Endothelial cell of umbilical vein (primary cell): ENCODE results near the gene PRUNE2. TPM values are rescaled to one million over a fixed set of nuclear protein-coding genes. Genes with fewer than 3 reads are reported as not detected.

Experiments used
- BruUV-seq: library from RNA; stranded (reverse); fragments of 400-500 nt; replicated peaks from 2 replicates; lab custom pipeline; 2021; lab: Mats Ljungman, UMichigan
- CTCF ChIA-PET: fragments of 300-600, 350-600 bp; sonication (Branson Sonifier 250); formaldehyde crosslinking; loops from one replicate; lab custom pipeline; 2021; ENCODE audit warnings: antibody characterized with exemption, inconsistent platforms; lab: Charles Lee
- POLR2A ChIA-PET: fragments of 300-600, 350-600 bp; sonication (Branson Sonifier 250); formaldehyde crosslinking; loops from one replicate; lab custom pipeline; 2021; ENCODE audit warnings: antibody characterized with exemption, inconsistent platforms; lab: Charles Lee
- DNase-seq: peaks from one replicate; pipeline ENCODE4 v3.0.0-alpha.2; 2011; ENCODE audit warnings: low read depth, low spot score
- FAIRE-seq: peaks from 2 replicates; lab custom pipeline; 2011; peaks lifted over from hg19 to GRCh38; lab: Jason Lieb, UNC
- H2AFZ ChIP-seq: 2 replicates; pipeline ENCODE4 v1.6.0; 2012; ENCODE audit warnings: low read depth, low read length, control low read depth, inconsistent platforms
- H3K27ac ChIP-seq: 2 replicates; pipeline ENCODE4 v1.5.1; 2011; ENCODE audit warnings: low read depth, mild to moderate bottlenecking, control low read depth, low read length, moderate library complexity; ENCODE audit not compliant: insufficient read depth
- H3K27me3 ChIP-seq, 2 experiments: 2 replicates each; pipeline versions ENCODE4 v1.6.0 to v1.6.1; 2011; ENCODE audit warnings: low read length in 2 of 2, mixed read lengths in 1 of 2; ENCODE audit not compliant: control insufficient read depth in 2 of 2, insufficient read depth in 2 of 2
- H3K36me3 ChIP-seq, 2 experiments: 2 replicates in 1 of 2; 3 replicates in 1 of 2; pipeline ENCODE4 v1.5.1; 2011; ENCODE audit warnings: low read length in 2 of 2, mild to moderate bottlenecking in 1 of 2, moderate library complexity in 1 of 2; ENCODE audit not compliant: control insufficient read depth in 2 of 2, insufficient read depth in 2 of 2; ENCODE audit errors: extremely low read depth in 1 of 2
- H3K4me1 ChIP-seq: 3 replicates; pipeline ENCODE4 v1.5.1; 2011; ENCODE audit warnings: mild to moderate bottlenecking, low read length; ENCODE audit not compliant: control insufficient read depth, insufficient read depth; ENCODE audit errors: extremely low read depth
- H3K4me2 ChIP-seq: 2 replicates; pipeline ENCODE4 v1.6.1; 2011; ENCODE audit warnings: low read length, control low read depth, mixed read lengths; ENCODE audit not compliant: insufficient read depth
- H3K4me3 ChIP-seq, 3 experiments: fragments of 200-600 bp in 1 of 3; sonication (generic), shearing (Covaris generic) in 1 of 3; replicated peaks in 1 of 3; 2 replicates each; pipeline ENCODE4 v1.5.1; 2011 to 2016; ENCODE audit warnings: control low read depth in 3 of 3, low read length in 3 of 3, mild to moderate bottlenecking in 2 of 3, inconsistent platforms in 1 of 3, low read depth in 1 of 3, moderate library complexity in 1 of 3; ENCODE audit not compliant: insufficient read depth in 1 of 3
- H3K79me2 ChIP-seq: 2 replicates; pipeline ENCODE4 v1.6.0; 2012; ENCODE audit warnings: low read length, inconsistent platforms; ENCODE audit not compliant: control insufficient read depth, insufficient read depth
- H3K9ac ChIP-seq: replicated peaks from 2 replicates; pipeline ENCODE3; 2011; ENCODE audit warnings: low read length, control low read depth; ENCODE audit not compliant: insufficient read depth; ENCODE audit errors: extremely low read depth
- H3K9me1 ChIP-seq: replicated peaks from 3 replicates; pipeline ENCODE4 v1.6.0; 2011; ENCODE audit warnings: mild to moderate bottlenecking, low read length; ENCODE audit not compliant: control insufficient read depth, insufficient read depth; ENCODE audit errors: extremely low read depth
- H3K9me3 ChIP-seq: replicated peaks from 2 replicates; pipeline ENCODE4 v1.5.1; 2012; ENCODE audit warnings: low read length, inconsistent platforms; ENCODE audit not compliant: control insufficient read depth, insufficient read depth
- H4K20me1 ChIP-seq: replicated peaks from 2 replicates; pipeline ENCODE3; 2011; ENCODE audit warnings: mild to moderate bottlenecking, low read length; ENCODE audit not compliant: control insufficient read depth, insufficient read depth; ENCODE audit errors: extremely low read depth
- CTCF ChIP-seq, 2 donors: IDR thresholded peaks; 1 replicate in 1 of 2; 2 replicates in 1 of 2; pipeline ENCODE4 v1.5.1; 2011; ENCODE audit warnings: low read length in 2 of 2, mild to moderate bottlenecking in 2 of 2, moderate library complexity in 2 of 2, control low read depth in 1 of 2, inconsistent platforms in 1 of 2, low read depth in 1 of 2; ENCODE audit not compliant: insufficient read depth in 1 of 2; ENCODE audit errors: extremely low read depth in 1 of 2
- EZH2 ChIP-seq: IDR thresholded peaks from 2 replicates; pipeline ENCODE4 v1.6.1; 2012; ENCODE audit warnings: borderline replicate concordance, low read depth, mild to moderate bottlenecking, moderate library complexity, low read length, inconsistent platforms; ENCODE audit not compliant: severe bottlenecking
- FOS ChIP-seq: IDR thresholded peaks from 2 replicates; pipeline ENCODE4 v1.6.1; 2011; ENCODE audit warnings: mild to moderate bottlenecking, low read length, moderate library complexity, borderline replicate concordance; ENCODE audit not compliant: insufficient read depth
- GATA2 ChIP-seq: IDR thresholded peaks from 2 replicates; pipeline ENCODE4 v1.7.0; 2011; ENCODE audit warnings: low read depth, mild to moderate bottlenecking, moderate library complexity, mixed read lengths, low read length; ENCODE audit not compliant: insufficient read length, insufficient read depth
- JUN ChIP-seq: IDR thresholded peaks from 2 replicates; pipeline ENCODE4 v1.6.1; 2011; ENCODE audit warnings: borderline replicate concordance, low read depth; ENCODE audit not compliant: insufficient read length, insufficient read depth
- MAX ChIP-seq: IDR thresholded peaks from 2 replicates; pipeline ENCODE4 v1.6.1; 2011; ENCODE audit not compliant: insufficient read depth, insufficient read length
- MYC ChIP-seq: IDR thresholded peaks from one replicate; pipeline ENCODE4 v1.6.1; 2011; ENCODE audit warnings: mild to moderate bottlenecking, low read depth, low read length
- POLR2A ChIP-seq: IDR thresholded peaks from 2 replicates; pipeline ENCODE4 v1.6.1; 2012; ENCODE audit warnings: low read depth, mild to moderate bottlenecking, control low read depth, low read length
- POLR2AphosphoS5 ChIP-seq: IDR thresholded peaks from 2 replicates; pipeline ENCODE4 v1.6.1; 2012; ENCODE audit warnings: low read depth, mild to moderate bottlenecking, control low read depth, low read length, moderate library complexity; ENCODE audit not compliant: insufficient read depth
- dilution Hi-C: fragments of 300-500 bp; cut with MboI; formaldehyde crosslinking; loops from one replicate; pipeline ENCODE4 v1.15.0; 2019; ENCODE audit warnings: low sequenced_read_pairs; ENCODE audit not compliant: extremely low pct_ligation_motif_present
- intact Hi-C: fragments of 100-400 bp; cut with micrococcal nuclease; formaldehyde crosslinking; loops from one replicate; pipeline ENCODE4 v1.10.0; 2022
- polyA plus RNA-seq, 4 experiments: library from polyadenylated mRNA; depleted of rRNA in 3 of 4; stranded (reverse) in 3 of 4; unstranded in 1 of 4; fragments of >200 nt; gene quantifications; 2 replicates each; pipeline versions ENCODE4 v1.2.1 to v1.2.3, GENCODE V29; 2011 to 2012; ENCODE audit warnings: missing spikeins in 1 of 4
- total RNA-seq: library from RNA; stranded (reverse); gene quantifications from 2 replicates; pipeline ENCODE4 v1.2.3, GENCODE V29; 2021

The PRUNE2 gene
- total and polyA plus RNA-seq, 2 donors (not counting 3 experiments of a cell fraction or from before 2014, with no cell fraction given) = 15.8 to 21.7 TPM

- Histone ChIP-seq H4K20me1 (no peaks in the 10 kb centered on the region), H3K4me1 (peaks cover 18% of the 10 kb centered on the region), H3K79me2 (no peaks in the 10 kb centered on the region), H2AFZ (no peak overlapping the region), H3K9me3 (no peaks in the 10 kb centered on the region), H3K9me1 (no peaks in the 10 kb centered on the region), H3K36me3 (no peaks in the 10 kb centered on the region), H3K27me3 (no peaks in the 10 kb centered on the region), H3K4me2 (no peak overlapping the region), H3K9ac (no peak overlapping the region), H3K27ac (no peak overlapping the region), H3K4me3 (no peak overlapping the region)
- TF ChIP-seq EZH2 (no peak), POLR2AphosphoS5 (no peak), CTCF (IDR thresholded peaks at IDR 0.05; ENCODE audit: extremely low read depth in 1 of 2, insufficient read depth in 1 of 2, low read depth in 1 of 2, low read length in 2 of 2) (no peak)
- intact Hi-C loops = no loop called here
- CTCF ChIA-PET = interaction anchor here (0.7 to 1.2 kb wide), 4 partner anchors 10 to 23 kb away, joined by 3 to 5 read pairs (median 4); no protein-coding TSS in a partner anchor
- dilution Hi-C loops = no loop called here
- FAIRE-seq (no peak), DNase-seq (no peak)
- POLR2A ChIA-PET = no interaction called here
- no TSS peak for BruUV-seq
These were observed 224.4 kb downstream of the PRUNE2 start for GRCh38 chr9:76681556-76681955.

- ChIA-PET POLR2A (no interaction called here), CTCF (interaction anchor here (0.7 to 1.2 kb wide), 3 partner anchors 10 to 23 kb away, joined by 3 to 5 read pairs (median 4); no protein-coding TSS in a partner anchor)
- H2AFZ ChIP-seq = no peak overlapping the region
- dilution Hi-C loops = no loop called here
- H3K4me1 ChIP-seq = peaks cover 22% of the 10 kb centered on the region
- no peaks in the 10 kb centered on the region for H3K36me3 ChIP-seq
- BruUV-seq = no TSS peak
- DNase-seq (no peak), FAIRE-seq (no peak)
- H3K9ac ChIP-seq = no peak overlapping the region
- TF ChIP-seq MYC (no peak), MAX (no peak), GATA2 (no peak), POLR2AphosphoS5 (no peak), FOS (no peak), EZH2 (no peak), CTCF (IDR thresholded peaks at IDR 0.05; ENCODE audit: extremely low read depth in 1 of 2, insufficient read depth in 1 of 2, low read depth in 1 of 2, low read length in 2 of 2) (no peak), JUN (no peak), POLR2A (no peak)
- no peak overlapping the region for H3K27ac ChIP-seq
- H3K9me1 ChIP-seq = no peaks in the 10 kb centered on the region
- no peaks in the 10 kb centered on the region for H3K79me2 ChIP-seq
- no peaks in the 10 kb centered on the region for H4K20me1 ChIP-seq
- intact Hi-C loops = no loop called here
- no peak overlapping the region for H3K4me2 ChIP-seq
- H3K4me3 ChIP-seq = no peak overlapping the region
- H3K9me3 ChIP-seq = no peaks in the 10 kb centered on the region
- H3K27me3 ChIP-seq = no peaks in the 10 kb centered on the region
These were observed 225.0 kb downstream of the PRUNE2 start for GRCh38 chr9:76680716-76681425.
